ENCODE measurements around the gene PCDHA1.
"Not testable (repeated sequence)": the region's sequence is repeated elsewhere in the genome, so short reads cannot be mapped to it uniquely, and the experiment has no call there.

PCDHA1 gene

DNA sequence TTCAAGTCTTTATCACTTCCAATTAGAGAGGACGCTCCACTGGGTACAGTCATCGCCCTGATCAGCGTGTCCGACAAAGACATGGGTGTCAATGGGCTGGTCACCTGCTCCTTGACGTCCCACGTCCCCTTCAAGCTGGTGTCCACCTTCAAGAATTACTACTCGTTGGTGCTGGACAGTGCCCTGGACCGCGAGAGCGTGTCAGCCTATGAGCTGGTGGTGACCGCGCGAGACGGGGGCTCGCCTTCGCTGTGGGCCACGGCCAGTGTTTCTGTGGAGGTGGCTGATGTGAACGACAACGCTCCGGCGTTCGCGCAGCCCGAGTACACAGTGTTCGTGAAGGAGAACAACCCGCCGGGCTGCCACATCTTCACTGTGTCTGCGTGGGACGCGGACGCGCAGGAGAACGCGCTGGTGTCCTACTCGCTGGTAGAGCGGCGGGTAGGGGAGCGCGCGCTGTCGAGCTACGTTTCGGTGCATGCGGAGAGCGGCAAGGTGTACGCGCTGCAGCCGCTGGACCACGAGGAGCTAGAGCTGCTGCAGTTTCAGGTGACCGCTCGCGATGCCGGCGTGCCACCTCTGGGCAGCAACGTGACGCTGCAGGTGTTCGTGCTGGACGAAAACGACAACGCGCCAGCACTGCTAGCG lies 22.4 kb downstream of the PCDHA1 start:
- DNase-seq (ENCODE audit: low read depth in 2 of 2) = not testable (repeated sequence)

DNA sequence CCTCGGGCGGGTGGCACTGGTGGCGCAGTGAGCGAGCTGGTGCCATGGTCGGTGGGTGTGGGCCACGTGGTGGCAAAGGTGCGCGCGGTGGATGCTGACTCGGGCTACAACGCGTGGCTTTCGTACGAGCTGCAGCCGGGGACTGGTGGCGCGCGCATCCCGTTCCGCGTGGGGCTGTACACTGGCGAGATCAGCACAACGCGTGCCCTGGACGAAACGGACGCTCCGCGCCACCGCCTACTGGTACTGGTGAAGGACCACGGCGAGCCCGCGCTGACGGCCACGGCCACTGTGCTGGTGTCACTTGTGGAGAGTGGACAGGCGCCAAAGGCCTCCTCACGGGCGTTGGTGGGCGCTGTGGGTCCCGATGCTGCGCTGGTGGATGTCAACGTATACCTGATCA lies 22.9 kb downstream of the PCDHA1 start:
- DNase-seq (ENCODE audit: low read depth in 2 of 2) = no peak

GRCh38 chr5:140821375-140822280 lies 35.7 kb downstream of the PCDHA1 start, which contains the start of gene PCDHA5:
Gene PCDHA5 (plus strand): TSS chr5:140821613.
- DNase-seq (ENCODE audit: low read depth in 2 of 2) = no peak

GRCh38 chr5:140822281-140822629 lies 36.3 kb downstream of the PCDHA1 start:
- DNase-seq (ENCODE audit: low read depth in 2 of 2) = no peak

GRCh38 chr5:140822969-140823368 lies 37.0 kb downstream of the PCDHA1 start:
- not testable (repeated sequence) for DNase-seq (ENCODE audit: low read depth in 2 of 2)

- DNase-seq (ENCODE audit: low read depth in 2 of 2) = no peak
Measured at GRCh38 chr5:140823475-140823874, 37.5 kb downstream of the PCDHA1 start.

DNA sequence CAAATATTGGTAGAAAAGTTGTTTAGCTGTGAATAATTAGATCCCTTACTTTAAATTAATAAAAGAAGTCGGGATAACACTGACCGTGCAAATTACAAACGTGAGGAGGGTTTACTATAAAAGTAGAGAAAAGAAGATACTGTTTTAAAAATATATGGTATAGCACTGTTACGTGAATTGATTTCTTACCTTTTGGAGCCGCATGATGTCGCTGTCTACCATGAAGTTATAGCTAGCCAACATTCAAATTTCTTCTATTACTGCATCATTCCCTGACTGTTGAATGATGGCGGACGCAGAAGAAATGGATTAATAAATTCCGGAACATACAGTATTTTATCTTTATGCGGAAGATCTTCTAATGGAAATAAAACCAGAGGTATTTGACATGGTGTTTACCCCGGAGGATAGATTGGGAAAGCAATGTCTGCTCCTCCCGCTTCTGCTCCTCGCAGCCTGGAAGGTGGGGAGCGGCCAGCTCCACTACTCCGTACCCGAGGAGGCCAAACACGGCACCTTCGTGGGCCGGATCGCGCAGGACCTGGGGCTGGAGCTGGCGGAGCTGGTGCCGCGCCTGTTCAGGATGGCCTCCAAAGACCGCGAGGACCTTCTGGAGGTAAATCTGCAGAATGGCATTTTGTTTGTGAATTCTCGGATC lies 41.9 kb downstream of the PCDHA1 start, which contains the start of gene PCDHA6:
TSS of gene PCDHA6 (plus strand) at position 257 of the 658 bp plus-strand sequence. CDS start at position 389, 132 bp downstream.
- DNase-seq (ENCODE audit: low read depth in 2 of 2) = no peak

GRCh38 chr5:140828362-140828737 lies 42.4 kb downstream of the PCDHA1 start:
- DNase-seq (ENCODE audit: low read depth in 2 of 2) = no peak

GRCh38 chr5:140829511-140830501 lies 43.9 kb downstream of the PCDHA1 start:
- not testable (repeated sequence) for DNase-seq (ENCODE audit: low read depth in 2 of 2)

DNA sequence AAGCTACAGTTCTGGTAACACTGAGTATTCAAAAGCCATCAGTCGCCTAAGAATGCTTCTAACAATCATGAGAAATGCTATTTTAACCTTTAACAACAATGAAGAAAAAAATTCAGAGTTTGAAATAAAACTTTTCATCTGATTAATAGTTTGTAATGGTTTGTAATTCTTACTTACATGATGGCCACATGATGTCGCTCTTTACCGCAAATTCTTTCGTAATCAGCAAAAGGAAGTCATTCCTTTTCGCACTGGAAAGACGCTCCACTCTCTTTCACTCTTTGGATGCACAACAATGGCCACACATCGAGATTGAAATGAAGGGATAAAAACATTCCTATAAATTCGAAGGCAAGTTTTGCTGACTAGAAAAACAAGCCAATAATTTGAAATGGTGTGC lies 48.1 kb downstream of the PCDHA1 start, which contains the start of gene PCDHA7:
TSS of gene PCDHA7 (plus strand) at position 277 of the 400 bp plus-strand sequence. CDS start at position 392, 115 bp downstream.
- no peak for DNase-seq (ENCODE audit: low read depth in 2 of 2)

DNA sequence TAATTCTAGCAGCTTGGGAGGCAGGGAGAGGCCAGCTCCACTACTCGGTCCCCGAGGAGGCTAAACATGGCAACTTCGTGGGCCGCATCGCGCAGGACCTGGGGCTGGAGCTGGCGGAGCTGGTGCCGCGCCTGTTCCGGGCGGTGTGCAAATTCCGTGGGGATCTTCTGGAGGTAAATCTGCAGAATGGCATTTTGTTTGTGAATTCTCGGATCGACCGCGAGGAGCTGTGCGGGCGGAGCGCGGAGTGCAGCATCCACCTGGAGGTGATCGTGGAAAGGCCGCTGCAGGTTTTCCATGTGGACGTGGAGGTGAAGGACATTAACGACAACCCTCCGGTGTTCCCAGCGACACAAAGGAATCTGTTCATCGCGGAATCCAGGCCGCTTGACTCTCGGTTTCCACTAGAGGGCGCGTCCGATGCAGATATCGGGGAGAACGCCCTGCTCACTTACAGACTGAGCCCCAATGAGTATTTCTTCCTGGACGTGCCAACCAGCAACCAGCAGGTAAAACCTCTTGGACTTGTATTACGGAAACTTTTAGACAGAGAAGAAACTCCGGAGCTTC lies 48.6 kb downstream of the PCDHA1 start:
- DNase-seq (ENCODE audit: low read depth in 2 of 2) = not testable (repeated sequence)

DNA sequence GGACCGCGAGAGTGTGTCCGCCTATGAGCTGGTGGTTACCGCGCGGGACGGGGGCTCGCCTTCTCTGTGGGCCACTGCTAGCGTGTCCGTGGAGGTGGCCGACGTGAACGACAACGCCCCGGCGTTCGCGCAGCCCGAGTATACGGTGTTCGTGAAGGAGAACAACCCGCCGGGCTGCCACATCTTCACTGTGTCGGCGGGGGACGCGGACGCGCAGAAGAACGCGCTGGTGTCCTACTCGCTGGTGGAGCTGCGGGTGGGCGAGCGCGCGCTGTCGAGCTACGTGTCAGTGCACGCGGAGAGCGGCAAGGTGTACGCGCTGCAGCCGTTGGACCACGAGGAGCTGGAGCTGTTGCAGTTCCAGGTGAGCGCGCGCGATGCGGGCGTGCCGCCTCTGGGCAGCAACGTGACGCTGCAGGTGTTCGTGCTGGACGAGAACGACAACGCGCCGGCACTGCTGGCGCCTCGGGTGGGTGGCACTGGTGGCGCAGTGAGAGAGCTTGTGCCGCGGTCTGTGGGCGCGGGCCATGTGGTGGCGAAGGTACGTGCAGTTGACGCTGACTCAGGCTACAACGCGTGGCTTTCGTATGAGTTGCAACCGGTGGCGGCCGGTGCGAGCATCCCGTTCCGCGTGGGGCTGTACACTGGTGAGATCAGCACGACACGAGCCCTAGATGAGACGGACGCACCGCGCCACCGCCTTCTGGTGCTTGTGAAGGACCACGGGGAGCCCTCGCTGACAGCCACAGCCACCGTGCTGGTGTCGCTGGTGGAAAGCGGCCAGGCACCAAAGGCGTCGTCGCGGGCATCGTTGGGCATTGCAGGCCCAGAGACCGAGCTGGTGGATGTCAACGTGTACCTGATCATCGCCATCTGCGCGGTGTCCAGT lies 49.9 kb downstream of the PCDHA1 start:
- DNase-seq (ENCODE audit: low read depth in 2 of 2) = no peak

- no peak for DNase-seq (ENCODE audit: low read depth in 2 of 2)
Measured at GRCh38 chr5:140840978-140841962, 55.3 kb downstream of the PCDHA1 start, which contains the start of gene PCDHA8. Gene PCDHA8 (plus strand): TSS chr5:140841187. CDS start chr5:140841322, 135 bp downstream.

GRCh38 chr5:140842798-140843733 lies 57.1 kb downstream of the PCDHA1 start:
- DNase-seq (ENCODE audit: low read depth in 2 of 2) = no peak

DNA sequence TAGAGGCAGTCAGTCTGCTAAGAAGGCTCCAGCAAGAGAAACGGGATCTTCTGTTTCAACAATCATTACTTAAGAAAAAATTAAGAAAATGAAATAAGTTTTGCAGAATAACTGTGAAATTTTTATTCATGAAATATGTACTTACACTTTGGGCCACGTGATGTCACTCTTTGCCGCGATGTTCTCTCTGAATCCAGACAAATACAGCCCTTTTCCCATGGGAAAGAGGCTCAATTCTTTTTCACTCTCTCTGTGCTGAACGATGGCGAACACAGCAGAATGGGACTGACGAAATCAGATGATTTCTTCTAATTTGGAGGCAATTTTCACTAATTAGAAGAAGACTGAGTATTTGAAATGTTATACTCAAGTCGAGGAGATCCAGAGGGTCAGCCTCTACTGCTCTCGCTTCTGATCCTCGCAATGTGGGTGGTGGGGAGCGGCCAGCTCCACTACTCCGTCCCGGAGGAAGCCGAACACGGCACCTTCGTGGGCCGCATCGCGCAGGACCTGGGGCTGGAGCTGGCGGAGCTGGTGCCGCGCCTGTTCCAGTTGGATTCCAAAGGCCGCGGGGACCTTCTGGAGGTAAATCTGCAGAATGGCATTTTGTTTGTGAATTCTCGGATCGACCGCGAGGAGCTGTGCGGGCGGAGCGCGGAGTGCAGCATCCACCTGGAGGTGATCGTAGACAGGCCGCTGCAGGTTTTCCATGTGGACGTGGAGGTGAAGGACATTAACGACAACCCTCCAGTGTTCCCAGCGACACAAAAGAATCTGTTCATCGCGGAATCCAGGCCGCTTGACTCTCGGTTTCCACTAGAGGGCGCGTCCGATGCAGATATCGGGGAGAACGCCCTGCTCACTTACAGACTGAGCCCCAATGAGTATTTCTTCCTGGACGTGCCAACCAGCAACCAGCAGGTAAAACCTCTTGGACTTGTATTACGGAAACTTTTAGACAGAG lies 62.5 kb downstream of the PCDHA1 start, which contains the start of gene PCDHA9:
TSS of gene PCDHA9 (plus strand) at position 244 of the 964 bp plus-strand sequence. CDS start at position 358, 114 bp downstream.
- not testable (repeated sequence) for DNase-seq (ENCODE audit: low read depth in 2 of 2)
